ENCODE results near the gene DNER.

DNER gene

GRCh38 chr2:229408356-229408755 is 306.0 kb downstream of the DNER start:
- Histone ChIP-seq H3K9me3 (ENCODE audit: insufficient read depth, low read depth, low read length) (no peaks in the 10 kb centered on the region), H3K4me2 (ENCODE audit: low read depth, low read length, poor library complexity, severe bottlenecking) (no peak overlapping the region), H3K4me1 (ENCODE audit: insufficient read depth, low read length, poor library complexity, severe bottlenecking) (no peaks in the 10 kb centered on the region), H2AFZ (ENCODE audit: low read length) (no peak overlapping the region), H3K4me3 (ENCODE audit: low read length, poor library complexity, severe bottlenecking) (no peak overlapping the region), H3K79me2 (ENCODE audit: insufficient read depth, low read length) (no peaks in the 10 kb centered on the region), H3K27me3 (ENCODE audit: insufficient read depth, low read length, poor library complexity, severe bottlenecking) (no peaks in the 10 kb centered on the region), H3K9me2 (replicated peaks; ENCODE audit: low read depth, low read length) (no peaks in the 10 kb centered on the region), H4K20me1 (ENCODE audit: insufficient read depth, low read length, poor library complexity, severe bottlenecking) (no peaks in the 10 kb centered on the region), H3K9ac (ENCODE audit: low read depth, low read length, poor library complexity, severe bottlenecking) (no peak overlapping the region), H3K36me3 (ENCODE audit: insufficient read depth, low read length) (no peaks in the 10 kb centered on the region), H3F3A (ENCODE audit: low read depth) (no peaks in the 10 kb centered on the region)
- TF ChIP-seq EZH2phosphoT487 (IDR thresholded peaks at IDR 0.05; ENCODE audit: borderline replicate concordance) (no peak), CTCF (conservative IDR thresholded peaks at IDR 0.05; ENCODE audit: low read length) (no peak)

- Histone ChIP-seq H3K9me3 (ENCODE audit: insufficient read depth, low read depth, low read length) (no peaks in the 10 kb centered on the region), H3K27me3 (ENCODE audit: insufficient read depth, low read length, poor library complexity, severe bottlenecking) (no peaks in the 10 kb centered on the region), H4K20me1 (ENCODE audit: insufficient read depth, low read length, poor library complexity, severe bottlenecking) (no peaks in the 10 kb centered on the region), H3K4me2 (ENCODE audit: low read depth, low read length, poor library complexity, severe bottlenecking) (no peak overlapping the region), H3K36me3 (ENCODE audit: insufficient read depth, low read length) (no peaks in the 10 kb centered on the region), H2AFZ (ENCODE audit: low read length) (no peak overlapping the region), H3K79me2 (ENCODE audit: insufficient read depth, low read length) (no peaks in the 10 kb centered on the region), H3F3A (ENCODE audit: low read depth) (no peaks in the 10 kb centered on the region), H3K9ac (ENCODE audit: low read depth, low read length, poor library complexity, severe bottlenecking) (no peak overlapping the region), H3K9me2 (replicated peaks; ENCODE audit: low read depth, low read length) (no peaks in the 10 kb centered on the region), H3K4me3 (ENCODE audit: low read length, poor library complexity, severe bottlenecking) (no peak overlapping the region), H3K4me1 (ENCODE audit: insufficient read depth, low read length, poor library complexity, severe bottlenecking) (no peaks in the 10 kb centered on the region)
- TF ChIP-seq EZH2phosphoT487 (IDR thresholded peaks at IDR 0.05; ENCODE audit: borderline replicate concordance) = no peak
- TF ChIP-seq CTCF (conservative IDR thresholded peaks at IDR 0.05; ENCODE audit: low read length) = no peak
These were observed 307.2 kb downstream of the DNER start for GRCh38 chr2:229407170-229407569.

GRCh38 chr2:229405796-229406195 is 308.6 kb downstream of the DNER start:
- no peaks in the 10 kb centered on the region for H3K79me2 ChIP-seq (ENCODE audit: insufficient read depth, low read length)
- H3K36me3 ChIP-seq (ENCODE audit: insufficient read depth, low read length) = no peaks in the 10 kb centered on the region
- no peaks in the 10 kb centered on the region for H3K4me1 ChIP-seq (ENCODE audit: insufficient read depth, low read length, poor library complexity, severe bottlenecking)
- no peak overlapping the region for H3K4me2 ChIP-seq (ENCODE audit: low read depth, low read length, poor library complexity, severe bottlenecking)
- H3K9me3 ChIP-seq (ENCODE audit: insufficient read depth, low read depth, low read length) = no peaks in the 10 kb centered on the region
- no peak overlapping the region for H3K9ac ChIP-seq (ENCODE audit: low read depth, low read length, poor library complexity, severe bottlenecking)
- TF ChIP-seq CTCF (conservative IDR thresholded peaks at IDR 0.05; ENCODE audit: low read length) = no peak
- TF ChIP-seq EZH2phosphoT487 (IDR thresholded peaks at IDR 0.05; ENCODE audit: borderline replicate concordance) = no peak
- no peaks in the 10 kb centered on the region for H3K27me3 ChIP-seq (ENCODE audit: insufficient read depth, low read length, poor library complexity, severe bottlenecking)
- no peaks in the 10 kb centered on the region for H3F3A ChIP-seq (ENCODE audit: low read depth)
- no peak overlapping the region for H2AFZ ChIP-seq (ENCODE audit: low read length)
- no peaks in the 10 kb centered on the region for H4K20me1 ChIP-seq (ENCODE audit: insufficient read depth, low read length, poor library complexity, severe bottlenecking)
- H3K4me3 ChIP-seq (ENCODE audit: low read length, poor library complexity, severe bottlenecking) = no peak overlapping the region
- no peaks in the 10 kb centered on the region for H3K9me2 ChIP-seq (replicated peaks; ENCODE audit: low read depth, low read length)

Data from Loucy (cell line).